Myocyte (in vitro differentiated cells): ENCODE measurements around the gene RORB. TPM values are rescaled to one million over a fixed set of nuclear protein-coding genes. Genes with fewer than 3 reads are reported as not detected.
A peak's percentile ranks its signal among the peaks of the same experiment; 100 is the strongest.

Experiments
- DNase-seq: peaks from one replicate; pipeline ENCODE4 v3.0.0-alpha.2; 2012; ENCODE audit warnings: low read depth
- total RNA-seq: library from RNA; depleted of rRNA; stranded (reverse); fragments of >200 nt; gene quantifications from 2 replicates; pipeline ENCODE4 v1.2.3, GENCODE V29; 2014

RORB gene
- total RNA-seq, 1 donor from 2014 or later: not detected

DNA sequence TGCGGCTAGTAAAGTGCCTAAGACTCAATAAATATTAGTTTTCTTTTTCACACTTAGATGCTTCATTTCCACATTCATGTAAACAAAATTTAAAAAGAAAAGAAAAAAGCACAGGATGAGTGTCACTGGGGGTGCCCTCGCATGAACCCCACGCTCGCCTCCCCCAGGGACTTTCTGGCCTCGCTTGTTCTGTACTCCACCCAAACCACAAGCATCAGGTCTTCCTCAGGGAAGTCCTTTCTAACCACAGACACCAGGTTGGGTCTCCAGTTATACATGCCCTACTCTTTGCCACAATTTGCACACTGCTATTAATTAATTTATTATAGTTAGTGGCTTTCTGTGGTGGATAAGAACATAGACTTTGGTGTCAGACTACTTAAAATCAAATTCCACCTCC, 92.4 kb downstream of the RORB start:
- no peak for DNase-seq

DNA sequence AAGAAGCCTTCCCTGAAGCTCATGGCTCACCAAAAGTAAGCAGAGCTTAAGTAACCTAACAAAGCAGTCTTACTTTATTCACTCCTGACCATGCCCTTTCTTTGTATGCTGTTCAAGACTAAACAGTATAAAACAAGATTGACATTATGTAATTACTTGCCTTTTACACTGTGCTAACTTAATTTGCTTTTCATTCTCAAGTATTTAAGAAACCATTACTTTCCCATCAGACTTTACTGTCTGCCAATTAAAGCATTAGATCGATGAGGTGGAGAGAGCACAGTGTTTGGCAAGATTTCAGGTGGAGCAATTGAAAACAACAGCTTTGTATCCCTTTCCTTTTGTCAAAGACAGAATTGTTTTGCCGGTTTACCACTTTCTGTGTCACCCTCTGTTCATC, 98.2 kb downstream of the RORB start:
- no peak for DNase-seq

DNA sequence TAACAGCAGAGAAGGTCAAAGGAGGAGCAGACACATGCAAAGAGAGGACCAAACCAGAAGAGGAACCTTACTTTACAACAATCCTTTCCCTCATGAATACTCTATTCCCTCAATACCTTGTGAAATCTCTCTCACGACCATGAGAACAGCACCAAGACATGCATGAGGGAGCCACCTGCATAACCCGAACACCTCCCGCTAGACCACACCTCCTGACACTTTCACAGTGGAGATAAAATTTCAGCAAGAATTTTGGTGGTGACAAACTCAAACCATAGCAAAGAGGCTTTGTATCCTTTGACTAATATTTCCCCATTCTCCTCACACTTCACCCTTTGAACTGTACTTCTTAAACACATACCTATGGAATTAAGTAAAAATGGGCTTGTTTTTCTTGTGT, 101.7 kb downstream of the RORB start:
- no peak for DNase-seq

DNA sequence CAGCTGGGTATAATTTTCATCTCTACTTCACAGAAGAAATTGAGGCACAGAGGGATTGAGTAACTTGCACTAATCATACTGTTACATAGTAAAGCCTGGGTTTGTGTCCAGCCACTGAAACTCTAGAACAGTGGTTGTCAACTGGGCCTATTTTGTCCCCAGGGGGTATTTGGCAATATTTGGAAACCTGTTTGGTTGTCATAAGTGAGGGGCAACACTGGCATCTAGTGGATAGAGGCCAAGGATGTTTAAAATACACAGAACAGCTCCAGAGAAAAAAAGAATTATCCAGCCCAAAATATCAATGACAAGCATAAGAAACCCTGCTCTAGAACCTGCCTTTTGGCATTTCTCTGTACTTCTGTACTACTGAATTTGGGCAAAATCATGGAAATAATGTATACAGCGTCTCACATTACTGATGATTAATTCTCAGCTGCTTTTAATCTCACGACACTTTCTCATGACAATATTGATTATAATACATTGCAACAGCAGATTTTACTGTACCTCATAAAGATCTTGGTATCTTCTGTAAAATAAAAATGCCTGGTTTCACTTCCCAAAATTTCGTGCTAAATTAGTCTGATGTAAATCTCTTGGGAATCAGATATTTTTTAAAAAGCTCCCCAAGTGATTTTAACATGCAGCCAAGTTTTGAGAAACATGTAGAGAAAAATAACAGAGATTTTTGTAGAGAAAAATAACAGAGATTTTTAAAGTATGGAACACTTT, 112.7 kb downstream of the RORB start:
- DNase-seq: no peak

DNA sequence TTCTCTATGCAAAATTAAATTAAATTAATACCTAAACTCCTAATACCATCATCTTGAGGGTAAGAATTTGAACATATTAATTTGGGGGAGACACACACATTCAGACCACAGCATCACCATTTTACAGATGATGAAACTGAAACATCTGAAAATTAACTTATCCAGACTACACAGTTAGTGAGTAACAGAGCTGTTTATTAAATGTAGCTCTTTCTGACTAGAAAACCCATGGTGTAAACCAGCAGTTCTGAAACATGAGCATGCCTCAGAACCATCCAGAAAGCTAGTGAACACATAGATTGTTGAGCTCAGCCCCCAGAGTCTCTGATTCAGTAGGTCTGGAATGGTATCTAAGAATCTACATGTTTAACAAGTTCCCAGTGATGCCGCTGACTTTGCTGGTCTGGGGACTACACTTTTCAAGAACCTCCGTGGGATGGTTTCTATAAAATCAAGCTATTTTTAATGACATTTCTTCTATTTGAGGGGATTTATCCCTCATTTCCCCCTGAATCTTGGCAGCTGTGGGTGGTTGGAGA, 113.5 kb downstream of the RORB start:
- DNase-seq: no peak

DNA sequence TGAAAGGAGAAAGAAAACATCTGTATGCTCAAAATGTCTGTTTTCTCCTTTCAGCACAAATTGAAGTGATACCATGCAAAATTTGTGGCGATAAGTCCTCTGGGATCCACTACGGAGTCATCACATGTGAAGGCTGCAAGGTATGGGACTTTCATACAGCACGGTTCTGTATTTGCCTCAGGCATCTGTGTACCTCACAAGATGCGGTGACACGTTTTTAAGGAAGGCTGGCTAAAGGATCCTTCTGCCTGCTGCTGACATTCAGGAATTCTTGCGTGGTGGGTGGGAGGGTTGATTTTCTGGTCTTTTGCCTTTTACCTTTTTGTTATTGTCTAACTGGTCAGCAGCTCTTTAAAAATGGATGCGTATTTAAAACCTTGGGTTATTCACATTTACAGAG, 133.1 kb downstream of the RORB start:
- no peak for DNase-seq

DNA sequence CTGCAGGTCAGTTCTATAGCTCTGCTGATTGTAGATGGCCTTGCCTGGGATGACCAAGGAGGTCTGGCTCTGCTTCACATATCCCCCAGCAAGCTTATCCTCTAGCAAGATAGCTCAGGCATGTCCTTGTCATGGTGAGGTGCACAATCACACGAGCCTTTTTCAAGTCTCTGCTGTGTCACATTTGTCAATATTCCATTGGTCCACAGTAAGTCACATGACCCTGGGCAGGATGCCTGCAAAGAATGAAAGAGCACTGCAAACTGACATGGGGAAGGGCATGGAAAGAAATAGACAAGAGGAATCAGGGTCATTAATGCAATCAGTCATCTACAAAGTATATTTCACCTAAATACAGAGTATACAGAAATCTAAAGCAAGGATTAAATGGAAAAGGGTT, 142.0 kb downstream of the RORB start:
- DNase-seq: no peak

DNA sequence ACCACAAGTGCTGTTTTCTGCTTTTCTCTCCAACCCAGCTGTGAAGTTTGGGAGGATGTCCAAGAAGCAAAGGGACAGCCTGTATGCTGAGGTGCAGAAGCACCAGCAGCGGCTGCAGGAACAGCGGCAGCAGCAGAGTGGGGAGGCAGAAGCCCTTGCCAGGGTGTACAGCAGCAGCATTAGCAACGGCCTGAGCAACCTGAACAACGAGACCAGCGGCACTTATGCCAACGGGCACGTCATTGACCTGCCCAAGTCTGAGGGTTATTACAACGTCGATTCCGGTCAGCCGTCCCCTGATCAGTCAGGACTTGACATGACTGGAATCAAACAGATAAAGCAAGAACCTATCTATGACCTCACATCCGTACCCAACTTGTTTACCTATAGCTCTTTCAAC, 145.2 kb downstream of the RORB start:
- DNase-seq: no peak

DNA sequence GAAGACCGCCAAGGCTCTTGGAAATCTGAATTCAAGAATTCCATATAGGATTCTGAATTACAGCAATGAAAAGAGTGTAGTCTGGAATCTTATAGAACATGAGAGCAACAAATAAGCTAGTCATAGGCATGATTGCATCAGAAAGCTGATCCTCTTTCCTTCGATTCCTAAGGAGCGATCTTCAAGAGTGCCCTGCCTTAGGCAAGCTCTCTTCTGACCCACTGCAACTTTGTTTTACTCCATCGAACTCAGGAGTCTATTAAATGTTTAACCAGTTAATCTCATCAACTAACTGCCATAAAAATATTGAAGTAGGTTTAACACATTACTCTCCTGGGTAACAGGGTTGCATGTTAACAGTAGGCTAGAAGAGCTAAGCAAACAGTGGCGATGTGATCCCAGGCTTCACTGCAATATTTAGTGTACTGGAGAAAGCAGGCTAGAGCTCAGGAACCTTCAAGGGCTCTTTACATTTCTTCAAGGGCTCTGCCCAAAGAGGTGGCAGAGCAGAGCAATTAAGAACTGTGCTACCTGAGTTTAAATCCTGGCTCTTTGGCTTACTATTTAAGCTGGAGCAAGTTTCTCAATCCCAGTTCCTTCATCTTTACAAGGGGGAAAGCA, 146.3 kb downstream of the RORB start:
- no peak for DNase-seq

DNA sequence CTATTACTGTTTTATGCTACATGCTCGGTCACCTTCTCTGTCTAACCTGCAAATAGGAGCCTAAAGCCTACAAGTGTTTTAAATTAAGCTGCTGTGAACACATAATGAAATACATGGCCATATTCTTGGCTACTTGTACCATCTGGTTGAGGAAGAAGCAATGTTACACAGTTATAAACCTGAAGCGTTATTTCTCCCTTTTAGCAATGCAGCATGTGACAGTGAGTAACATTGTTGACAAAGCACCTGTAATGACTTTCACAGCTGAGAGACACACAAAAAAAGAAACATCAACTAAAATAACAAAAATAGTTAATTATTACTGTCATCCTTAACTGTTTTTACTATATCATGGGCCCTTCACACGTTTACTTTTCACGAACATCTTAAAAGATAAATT, 146.9 kb downstream of the RORB start:
- DNase-seq: no peak

DNA sequence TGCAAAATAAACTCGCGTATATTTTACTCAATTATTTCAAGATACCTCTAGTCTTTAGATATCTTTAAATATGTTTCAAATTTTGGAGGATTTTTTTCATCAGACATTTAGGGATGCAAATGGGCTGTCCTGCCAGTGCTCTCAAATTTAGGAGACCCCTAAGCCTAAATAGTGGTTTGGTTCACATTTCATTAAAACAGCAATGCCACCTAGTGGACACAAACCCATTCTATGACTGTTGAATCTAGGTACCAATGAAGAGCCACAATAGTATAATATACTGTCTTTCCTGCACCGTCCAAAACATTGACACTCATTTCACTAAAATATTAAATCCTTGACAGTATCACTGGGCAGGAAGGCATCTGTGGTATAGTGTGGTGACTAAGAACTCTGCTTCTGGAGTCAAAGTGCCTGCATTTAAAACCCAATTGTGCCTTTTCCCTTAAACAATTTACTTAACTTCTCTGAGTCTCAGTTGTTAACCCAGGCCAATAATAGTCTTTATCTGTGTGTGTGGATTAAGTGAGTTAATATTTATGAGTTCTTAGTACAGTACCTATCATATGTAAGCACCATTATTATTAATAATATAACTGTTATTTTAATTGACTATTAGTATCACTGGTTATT, 148.0 kb downstream of the RORB start:
- DNase-seq: peak; percentile 34

DNA sequence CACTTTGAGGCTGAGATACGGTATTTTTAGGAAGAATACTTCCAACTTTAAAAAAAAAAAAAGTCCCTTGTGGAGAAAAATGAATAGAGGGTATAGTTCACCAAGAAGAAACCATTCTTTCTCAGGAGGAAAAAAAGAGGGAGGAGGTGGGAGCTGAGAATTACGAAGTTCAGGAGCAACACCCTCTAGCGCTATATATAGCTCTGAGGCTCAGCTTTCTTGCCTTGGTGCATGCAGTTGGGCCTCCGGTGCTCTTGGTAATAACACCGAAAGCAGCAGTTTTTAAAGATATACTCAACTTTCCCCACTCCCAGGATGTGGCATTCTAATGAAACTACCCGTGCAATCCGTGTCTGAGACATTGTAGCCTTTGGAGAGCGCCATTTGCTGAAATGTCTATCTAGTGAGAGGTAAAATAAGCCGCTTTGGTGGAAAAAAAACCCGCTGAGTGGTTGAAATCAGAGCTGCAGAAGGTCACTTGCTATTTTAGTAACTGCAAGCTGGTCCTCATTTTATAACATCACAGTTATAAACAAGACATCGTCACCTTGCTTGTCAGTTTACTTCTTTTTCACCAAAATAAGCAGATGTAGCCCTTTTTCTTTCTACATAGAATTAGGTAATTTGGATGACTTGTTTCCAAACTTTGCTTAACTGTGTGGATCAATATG, 156.4 kb downstream of the RORB start:
- DNase-seq: peak; percentile 22

DNA sequence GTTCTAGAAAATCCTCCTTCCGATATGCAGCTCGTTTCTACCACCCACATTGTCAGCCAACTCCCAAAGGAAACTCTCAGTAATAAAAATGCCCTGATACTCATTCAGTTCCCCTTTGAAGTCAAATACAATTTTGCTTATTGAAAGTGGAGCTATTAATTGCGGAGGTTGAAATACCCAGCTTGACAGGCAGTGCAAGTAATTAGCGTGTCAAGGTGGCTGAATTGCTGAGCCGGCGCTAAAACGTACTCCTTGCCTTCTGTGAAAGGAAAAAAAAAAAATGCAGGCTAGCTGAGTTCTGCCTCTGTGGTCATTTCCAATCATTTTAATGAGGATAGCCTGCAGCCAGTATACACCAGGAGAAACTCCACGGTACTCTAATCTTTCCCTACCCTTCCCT, 165.5 kb downstream of the RORB start:
- no peak for DNase-seq

DNA sequence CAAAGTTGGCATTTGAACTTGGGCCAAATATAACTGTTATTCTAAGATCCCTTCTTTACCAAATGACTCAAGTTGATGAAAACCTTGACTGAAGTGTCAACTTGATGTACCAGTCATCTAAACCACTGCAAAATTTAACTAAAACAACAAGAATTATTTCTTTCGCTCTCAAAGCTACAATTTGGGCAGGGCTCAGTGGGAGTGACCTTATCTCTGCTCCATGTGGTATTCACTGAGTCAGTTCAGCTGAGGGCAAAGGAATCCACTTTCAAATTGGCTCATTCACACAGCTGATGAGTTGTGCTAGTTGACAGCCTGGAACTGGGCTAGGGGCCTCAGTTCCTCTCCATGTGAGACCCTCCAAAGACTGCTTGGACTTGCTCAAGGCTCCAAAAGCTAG, 166.3 kb downstream of the RORB start:
- DNase-seq: no peak

DNA sequence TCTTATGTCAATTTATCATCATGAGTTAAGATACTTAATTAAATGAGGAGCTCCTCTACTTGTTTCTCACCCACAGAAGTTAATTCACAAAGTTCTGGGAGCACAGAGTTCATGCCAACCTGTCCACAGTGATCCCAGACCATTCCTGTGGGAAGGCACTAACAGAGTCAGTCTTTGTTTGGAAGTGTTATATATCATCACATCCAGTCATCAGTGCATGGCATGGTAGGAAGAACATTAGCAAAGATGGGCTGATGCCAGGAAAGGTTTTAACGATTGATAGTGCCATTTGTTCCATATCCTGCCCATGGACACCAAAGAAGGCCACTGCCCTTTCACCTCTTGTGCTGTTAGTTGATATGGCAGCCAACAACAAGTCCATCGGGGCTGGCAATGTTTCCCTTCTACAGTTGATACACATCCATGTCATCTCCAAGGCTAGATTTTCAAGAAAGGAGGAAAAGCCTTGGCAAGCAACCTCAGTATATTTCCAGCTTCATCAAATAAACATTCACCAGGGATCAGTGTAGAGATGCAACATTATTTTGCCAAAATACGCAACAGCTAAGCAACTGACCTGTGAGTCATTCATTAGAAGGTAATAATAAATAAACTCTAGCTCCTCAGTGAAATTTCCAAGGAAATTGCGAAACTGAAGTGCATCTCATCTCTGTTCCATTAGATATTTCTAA, 169.6 kb downstream of the RORB start:
- DNase-seq: no peak

DNA sequence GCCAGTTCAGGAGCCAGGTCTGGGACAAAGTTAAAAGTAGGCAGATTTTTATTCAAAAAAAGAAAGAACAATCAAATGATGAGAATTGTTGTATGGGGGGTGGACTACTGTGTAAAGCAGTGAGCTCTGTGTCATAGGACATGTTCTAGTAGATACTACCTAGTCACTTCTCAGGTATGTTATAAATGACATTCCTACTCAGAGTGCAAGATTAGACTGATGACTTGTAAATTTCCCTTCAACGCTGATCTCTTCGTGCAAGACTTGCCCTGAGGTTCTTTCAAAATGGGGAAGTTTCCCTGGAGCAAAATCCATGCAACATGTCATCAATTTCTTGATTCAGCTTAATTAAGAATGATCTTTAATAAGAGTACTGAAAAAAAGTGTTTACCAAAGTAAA, 175.1 kb downstream of the RORB start:
- no peak for DNase-seq

DNA sequence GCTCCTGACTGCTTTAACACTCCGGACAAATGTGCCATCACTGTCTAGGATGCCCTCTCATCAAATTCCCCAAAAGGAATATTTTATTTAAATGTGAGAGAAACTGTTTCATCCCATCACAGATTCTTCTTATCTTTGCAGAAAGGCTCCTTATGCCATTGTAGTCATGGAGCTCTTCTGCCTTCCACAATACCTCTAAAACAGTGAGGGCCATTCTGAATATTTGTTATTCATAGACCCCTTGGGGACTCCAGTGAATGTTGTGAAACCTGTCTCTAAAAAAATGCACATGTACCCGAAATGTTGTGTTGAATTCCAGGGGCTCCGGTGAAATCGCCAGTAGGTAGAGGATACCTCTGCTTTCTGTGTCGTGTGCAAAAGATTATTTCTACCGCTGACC, 176.9 kb downstream of the RORB start:
- DNase-seq: no peak

DNA sequence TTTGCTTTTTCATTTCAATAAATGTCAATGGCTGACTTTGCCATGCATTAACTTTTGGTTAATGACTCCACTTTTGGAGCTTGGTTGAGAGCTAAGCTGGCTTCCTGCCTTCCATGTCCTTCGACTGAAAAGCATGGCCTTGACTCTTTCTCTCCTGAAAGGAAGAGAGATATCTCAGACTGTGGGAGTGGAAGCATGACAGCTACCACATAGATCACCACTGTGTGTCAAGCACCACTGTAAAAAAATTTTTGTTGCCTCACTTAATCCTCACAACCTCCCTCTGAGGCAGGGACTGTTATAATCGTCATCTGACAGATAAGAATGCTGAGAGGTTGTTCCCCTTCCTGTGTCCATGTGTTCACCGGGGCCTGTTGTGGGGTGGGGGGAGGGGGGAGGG, 184.8 kb downstream of the RORB start:
- no peak for DNase-seq

DNA sequence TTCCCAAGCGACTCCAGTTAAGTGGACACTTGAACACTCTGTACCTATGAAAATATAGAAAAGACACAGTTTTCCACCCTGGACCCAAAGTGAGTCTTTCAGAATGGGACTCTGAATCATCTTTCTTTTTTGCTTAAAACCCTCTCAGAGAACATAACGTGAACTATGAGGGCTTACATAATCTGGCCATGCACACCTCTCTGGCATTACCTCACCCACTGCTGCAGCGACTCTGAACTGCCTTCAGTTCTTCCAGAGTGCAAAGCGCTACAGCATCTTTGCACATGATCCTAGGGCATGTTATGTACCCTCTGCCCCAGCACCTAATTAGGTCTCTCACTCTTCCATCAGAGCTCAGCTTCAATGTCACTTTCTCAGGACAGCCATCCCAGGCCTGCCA, 186.2 kb downstream of the RORB start:
- no peak for DNase-seq

DNA sequence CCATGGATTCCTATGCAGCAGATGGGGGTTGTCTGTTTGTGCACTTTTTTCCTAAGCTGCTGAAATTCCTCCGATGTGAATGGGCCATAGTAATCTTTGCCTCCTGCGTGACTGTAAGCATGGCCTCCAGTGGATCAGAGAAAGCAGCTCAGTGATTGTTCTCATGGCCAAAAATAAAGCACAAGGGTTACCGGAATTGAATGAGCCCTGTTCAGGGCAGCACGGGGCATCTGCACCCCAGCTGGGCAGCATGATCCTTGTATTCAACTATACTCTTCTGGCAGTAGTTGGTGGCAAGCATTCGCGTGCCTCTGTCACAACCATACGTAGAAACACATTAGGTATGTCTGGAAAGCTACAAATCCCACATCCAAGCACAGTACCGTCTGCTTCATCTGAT, 193.9 kb downstream of the RORB start:
- DNase-seq: no peak

DNA sequence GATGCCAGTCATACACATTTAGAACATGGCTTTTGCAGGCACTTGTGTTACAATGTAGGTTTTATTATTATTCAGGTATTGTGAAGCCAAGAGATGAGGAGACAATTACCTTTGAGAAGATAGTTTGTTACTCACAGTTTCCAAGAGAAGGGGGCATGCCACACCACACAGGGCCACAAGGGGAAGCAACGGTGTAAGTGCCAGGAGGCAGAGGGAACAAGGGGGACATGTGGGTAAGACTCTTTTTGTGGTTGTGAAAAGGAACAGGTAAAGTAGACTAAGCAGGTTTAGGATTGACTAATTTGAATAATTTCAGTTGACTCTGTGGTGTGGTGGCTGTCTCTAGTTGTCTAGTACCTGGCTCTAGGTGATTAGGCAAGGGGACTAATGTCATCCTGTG, 199.4 kb downstream of the RORB start:
- no peak for DNase-seq
